BLaER1 (cell line): ENCODE data around the gene ACAA1.
"Not testable (repeated sequence)": the region's sequence is repeated elsewhere in the genome, so short reads cannot be mapped to it uniquely, and the experiment has no call there.

ENCODE experiments used
- H3K27ac ChIP-seq: shearing (Covaris generic); formaldehyde crosslinking; 2 replicates; pipeline ENCODE4 v1.8.1; 2022
- H3K27me3 ChIP-seq: shearing (Covaris generic); formaldehyde crosslinking; 2 replicates; pipeline ENCODE4 v1.8.1; 2022
- H3K36me3 ChIP-seq: shearing (Covaris generic); formaldehyde crosslinking; 2 replicates; pipeline ENCODE4 v1.8.1; 2022
- H3K4me1 ChIP-seq: shearing (Covaris generic); formaldehyde crosslinking; 2 replicates; pipeline ENCODE4 v1.8.1; 2022
- H3K4me2 ChIP-seq: shearing (Covaris generic); formaldehyde crosslinking; 2 replicates; pipeline ENCODE4 v1.8.1; 2022
- H3K4me3 ChIP-seq: shearing (Covaris generic); formaldehyde crosslinking; 2 replicates; pipeline ENCODE4 v1.8.1; 2022
- H3K9ac ChIP-seq: shearing (Covaris generic); formaldehyde crosslinking; 2 replicates; pipeline ENCODE4 v1.8.1; 2022
- H3K9me3 ChIP-seq: shearing (Covaris generic); formaldehyde crosslinking; 2 replicates; pipeline ENCODE4 v1.8.1; 2022
- H4K20me1 ChIP-seq: shearing (Covaris generic); formaldehyde crosslinking; 2 replicates; pipeline ENCODE4 v1.8.1; 2022
- Cebpa-rat ChIP-seq: shearing (Covaris generic); IDR thresholded peaks from 2 replicates; pipeline ENCODE4 v1.8.1; 2022

Gene ACAA1

GRCh38 chr3:38094999-38095398 lies 41.9 kb downstream of the ACAA1 start:
- H3K4me2 ChIP-seq, result no peak overlapping the region

GRCh38 chr3:38090453-38090852 lies 46.5 kb downstream of the ACAA1 start:
- Histone ChIP-seq H4K20me1 (no peaks in the 10 kb centered on the region), H3K4me3 (no peak overlapping the region), H3K4me1 (peaks cover 20% of the 10 kb centered on the region), H3K9me3 (no peaks in the 10 kb centered on the region), H3K27me3 (no peaks in the 10 kb centered on the region), H3K27ac (no peak overlapping the region), H3K9ac (no peak overlapping the region), H3K36me3 (no peaks in the 10 kb centered on the region), H3K4me2 (no peak overlapping the region)
- no peak for TF ChIP-seq Cebpa-rat

More at GRCh38 chr3:38094999-38095398, 41.9 kb downstream of the ACAA1 start:
- Histone ChIP-seq H3K27ac (no peak overlapping the region), H3K36me3 (no peaks in the 10 kb centered on the region), H3K9me3 (no peaks in the 10 kb centered on the region), H3K9ac (no peak overlapping the region), H3K4me1 (peaks cover 12% of the 10 kb centered on the region), H3K4me3 (no peak overlapping the region), H4K20me1 (no peaks in the 10 kb centered on the region), H3K27me3 (no peaks in the 10 kb centered on the region)
- no peak for TF ChIP-seq Cebpa-rat

GRCh38 chr3:38089163-38089562 lies 47.8 kb downstream of the ACAA1 start:
- Histone ChIP-seq H3K27me3 (no peaks in the 10 kb centered on the region), H3K27ac (no peak overlapping the region), H3K4me1 (peaks cover 14% of the 10 kb centered on the region), H3K4me2 (peak overlapping the region; percentile 25; the same call in 1 of the 2 replicates), H3K9me3 (0 out of 2 replicates have a peak, but pooled peaks cover under 1% of the 10 kb centered on the region), H3K9ac (no peak overlapping the region), H4K20me1 (no peaks in the 10 kb centered on the region), H3K36me3 (no peaks in the 10 kb centered on the region), H3K4me3 (no peak overlapping the region)
- no peak for TF ChIP-seq Cebpa-rat

- H3K36me3 ChIP-seq, result no peaks in the 10 kb centered on the region
- H4K20me1 ChIP-seq, result no peaks in the 10 kb centered on the region
- H3K4me1 ChIP-seq, result peaks cover 8% of the 10 kb centered on the region
- H3K9me3 ChIP-seq, result 0 out of 2 replicates have a peak, but pooled peaks cover 8% of the 10 kb centered on the region
- no peak overlapping the region for H3K27ac ChIP-seq
- H3K4me3 ChIP-seq, result no peak overlapping the region
- no peak for TF ChIP-seq Cebpa-rat
- H3K4me2 ChIP-seq, result peak overlapping the region; percentile 25; the same call in 1 of the 2 replicates
- no peaks in the 10 kb centered on the region for H3K27me3 ChIP-seq
- no peak overlapping the region for H3K9ac ChIP-seq
Measured at GRCh38 chr3:38088126-38089078, 48.5 kb downstream of the ACAA1 start.

GRCh38 chr3:38087278-38087677 lies 49.6 kb downstream of the ACAA1 start:
- H3K27ac ChIP-seq, H3K4me3 ChIP-seq, H3K9ac ChIP-seq, H3K4me2 ChIP-seq, H4K20me1 ChIP-seq, H3K27me3 ChIP-seq, H3K4me1 ChIP-seq, H3K36me3 ChIP-seq: not testable (repeated sequence)
- 0 out of 2 replicates have a peak, but pooled peaks cover 13% of the 10 kb centered on the region for H3K9me3 ChIP-seq

- peaks cover 8% of the 10 kb centered on the region for H3K4me1 ChIP-seq
- H3K4me3 ChIP-seq, result no peak overlapping the region
- no peaks in the 10 kb centered on the region for H3K27me3 ChIP-seq
- no peaks in the 10 kb centered on the region for H4K20me1 ChIP-seq
- H3K9ac ChIP-seq, result no peak overlapping the region
- H3K27ac ChIP-seq, result no peak overlapping the region
- H3K9me3 ChIP-seq, result 0 out of 2 replicates have a peak, but pooled peaks cover 17% of the 10 kb centered on the region
- TF ChIP-seq Cebpa-rat, result no peak
- no peak overlapping the region for H3K4me2 ChIP-seq
- H3K36me3 ChIP-seq, result no peaks in the 10 kb centered on the region
Measured at GRCh38 chr3:38086496-38086895, 50.4 kb downstream of the ACAA1 start.

- Histone ChIP-seq H3K9me3 (0 out of 2 replicates have a peak, but pooled peaks cover 17% of the 10 kb centered on the region), H3K36me3 (no peaks in the 10 kb centered on the region), H3K27ac (no peak overlapping the region), H3K9ac (no peak overlapping the region), H3K27me3 (no peaks in the 10 kb centered on the region), H3K4me1 (peaks cover 8% of the 10 kb centered on the region), H4K20me1 (no peaks in the 10 kb centered on the region), H3K4me3 (no peak overlapping the region), H3K4me2 (no peak overlapping the region)
- no peak for TF ChIP-seq Cebpa-rat
Measured at GRCh38 chr3:38085943-38086324, 51.0 kb downstream of the ACAA1 start.

GRCh38 chr3:38085311-38085942 lies 51.5 kb downstream of the ACAA1 start:
- Histone ChIP-seq H3K36me3 (no peaks in the 10 kb centered on the region), H4K20me1 (no peaks in the 10 kb centered on the region), H3K4me2 (no peak overlapping the region), H3K4me3 (no peak overlapping the region), H3K9me3 (0 out of 2 replicates have a peak, but pooled peaks cover 17% of the 10 kb centered on the region), H3K4me1 (peaks cover 8% of the 10 kb centered on the region), H3K27ac (no peak overlapping the region), H3K27me3 (no peaks in the 10 kb centered on the region), H3K9ac (no peak overlapping the region)
- no peak for TF ChIP-seq Cebpa-rat

GRCh38 chr3:38084334-38085310 lies 52.3 kb downstream of the ACAA1 start:
- no peak overlapping the region for H3K27ac ChIP-seq
- H3K4me3 ChIP-seq, result no peak overlapping the region
- TF ChIP-seq Cebpa-rat, result no peak

More at GRCh38 chr3:38084334-38085310, 52.3 kb downstream of the ACAA1 start:
- Histone ChIP-seq H3K9me3 (0 out of 2 replicates have a peak, but pooled peaks cover 17% of the 10 kb centered on the region), H3K4me1 (peaks cover 8% of the 10 kb centered on the region), H3K4me2 (no peak overlapping the region), H3K36me3 (no peaks in the 10 kb centered on the region), H3K9ac (no peak overlapping the region), H3K27me3 (no peaks in the 10 kb centered on the region), H4K20me1 (no peaks in the 10 kb centered on the region)
